ENCODE data around the gene ATOH8.

Gene ATOH8

GRCh38 chr2:85779641-85780315 lies 26.0 kb downstream of the ATOH8 start:
- H3K27me3 ChIP-seq = peaks cover 0 to 1% (median 0%) of the 10 kb centered on the region in 11 experiments; a peak in 1 of 22 replicates
- no peaks in the 10 kb centered on the region for H4K20me1 ChIP-seq
- H3K9ac ChIP-seq = no peak overlapping the region
- peaks cover 0 to 2% (median 1%) of the 10 kb centered on the region in 10 experiments; a peak in 16 of 20 replicates for H3K4me1 ChIP-seq
- H3K9me3 ChIP-seq (replicated peaks in 1 of 11) = no peaks in the 10 kb centered on the region
- no peak overlapping the region for H3K27ac ChIP-seq
- H3K4me3 ChIP-seq = no peak overlapping the region
- no peaks in the 10 kb centered on the region for H3K36me3 ChIP-seq
- no peak overlapping the region for H3K4me2 ChIP-seq
- no peak for TF ChIP-seq Cebpa-rat (IDR thresholded peaks at IDR 0.05)

DNA sequence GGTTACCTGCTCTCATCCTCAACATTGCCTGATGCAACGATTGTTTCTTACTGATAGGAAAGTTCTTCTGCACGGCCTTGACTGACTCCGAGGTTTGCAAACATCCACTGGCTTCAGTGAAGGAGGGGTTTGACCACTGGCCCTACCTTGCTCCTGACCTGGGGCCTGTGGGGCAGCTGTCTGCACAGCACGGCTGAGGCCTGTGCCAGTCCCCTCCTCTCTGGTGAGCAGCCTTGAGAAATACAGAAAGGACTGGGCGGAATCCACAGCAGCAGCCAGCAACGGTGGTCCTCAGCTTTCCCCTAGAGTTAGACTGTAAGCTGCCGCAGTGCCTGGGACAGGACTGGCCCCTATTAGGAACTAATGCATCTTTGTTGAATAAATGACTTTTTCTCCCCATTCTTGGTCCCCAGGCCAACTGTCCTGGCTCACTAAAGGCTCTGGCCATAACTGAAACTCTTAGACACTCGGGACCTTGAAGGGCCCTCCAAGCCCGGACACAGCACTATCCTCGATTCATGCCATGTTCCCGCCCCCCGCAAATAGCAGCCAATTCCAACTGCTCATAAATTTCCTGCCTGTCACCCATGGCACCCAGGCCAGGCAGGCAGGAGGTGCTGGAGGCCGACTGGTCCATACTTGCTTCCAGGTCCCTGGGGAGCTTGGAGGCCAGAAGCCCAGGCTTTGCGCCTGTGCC lies 26.7 kb downstream of the ATOH8 start:
- Histone ChIP-seq H3K4me1 (peaks cover 7 to 9% (median 8%) of the 10 kb centered on the region in 10 experiments), H4K20me1 (no peaks in the 10 kb centered on the region), H3K36me3 (no peaks in the 10 kb centered on the region), H3K27ac (no peak overlapping the region), H3K9ac (no peak overlapping the region), H3K4me2 (no peak overlapping the region), H3K4me3 (no peak overlapping the region), H3K27me3 (peaks cover 0 to 8% (median 0%) of the 10 kb centered on the region in 11 experiments; a peak in 4 of 22 replicates), H3K9me3 (replicated peaks in 1 of 11) (no peaks in the 10 kb centered on the region)
- TF ChIP-seq Cebpa-rat (IDR thresholded peaks at IDR 0.05) = no peak

DNA sequence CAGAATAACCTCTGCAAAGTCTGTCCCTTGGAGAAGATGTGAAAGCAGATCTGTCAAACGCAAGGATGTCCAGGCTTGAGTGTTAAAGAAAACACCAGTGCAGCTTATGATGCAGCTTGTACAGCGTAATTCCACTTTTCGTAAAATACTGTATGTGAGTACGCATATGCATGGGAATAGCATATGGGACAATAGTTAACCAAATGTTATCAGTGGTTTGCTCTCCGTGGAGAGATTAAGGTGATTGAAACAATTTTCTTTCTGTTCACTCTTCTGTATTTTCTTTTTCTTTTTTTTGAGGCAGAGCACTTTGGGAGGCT lies 27.2 kb downstream of the ATOH8 start:
- H3K9me3 ChIP-seq (replicated peaks in 1 of 11) = no peaks in the 10 kb centered on the region
- TF ChIP-seq Cebpa-rat (IDR thresholded peaks at IDR 0.05) = no peak
- peaks cover 0 to 11% (median 0%) of the 10 kb centered on the region in 11 experiments; a peak in 4 of 22 replicates for H3K27me3 ChIP-seq
- no peaks in the 10 kb centered on the region for H4K20me1 ChIP-seq
- H3K36me3 ChIP-seq = no peaks in the 10 kb centered on the region
- no peak overlapping the region for H3K4me2 ChIP-seq
- no peak overlapping the region for H3K9ac ChIP-seq
- H3K4me3 ChIP-seq = no peak overlapping the region
- no peak overlapping the region for H3K27ac ChIP-seq
- peaks cover 12 to 14% (median 13%) of the 10 kb centered on the region in 10 experiments for H3K4me1 ChIP-seq

DNA sequence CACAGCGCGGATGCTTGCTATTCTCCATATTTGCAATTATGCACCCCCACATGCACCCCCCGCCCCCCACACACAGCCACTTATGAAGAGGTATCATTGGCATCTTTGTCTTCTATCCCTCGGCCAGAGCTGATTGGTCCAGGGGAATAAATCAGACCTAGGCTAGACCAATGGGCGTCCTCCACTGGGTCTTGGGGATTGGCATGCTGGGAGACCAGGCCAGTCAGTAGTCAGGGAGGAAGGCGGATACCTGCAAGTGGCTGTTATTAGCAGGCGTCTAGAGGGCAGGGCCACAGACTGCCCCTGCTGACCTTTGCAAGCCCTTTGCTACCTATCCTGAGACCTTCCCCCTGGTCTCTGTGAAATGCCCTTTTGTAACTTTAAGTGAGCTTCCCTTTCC lies 30.0 kb downstream of the ATOH8 start:
- TF ChIP-seq Cebpa-rat (IDR thresholded peaks at IDR 0.05) = no peak
- no peak overlapping the region for H3K9ac ChIP-seq
- peaks cover 12 to 23% (median 20%) of the 10 kb centered on the region in 10 experiments for H3K4me1 ChIP-seq
- H3K4me3 ChIP-seq = no peak overlapping the region
- H3K36me3 ChIP-seq = no peaks in the 10 kb centered on the region
- H3K27ac ChIP-seq = no peak overlapping the region
- H3K4me2 ChIP-seq = no peak overlapping the region
- H4K20me1 ChIP-seq = no peaks in the 10 kb centered on the region
- peaks cover 0 to 11% (median 0%) of the 10 kb centered on the region in 11 experiments; a peak in 4 of 22 replicates for H3K27me3 ChIP-seq
- H3K9me3 ChIP-seq (replicated peaks in 1 of 11) = no peaks in the 10 kb centered on the region

GRCh38 chr2:85784474-85784986 lies 30.7 kb downstream of the ATOH8 start:
- no peaks in the 10 kb centered on the region for H3K36me3 ChIP-seq
- TF ChIP-seq Cebpa-rat (IDR thresholded peaks at IDR 0.05) = no peak
- peaks cover 12 to 23% (median 20%) of the 10 kb centered on the region in 10 experiments for H3K4me1 ChIP-seq
- H3K4me2 ChIP-seq = peak overlapping the region in 10 of 11 experiments; percentile 18 to 74 (median 64); a peak in 13 of 22 replicates
- no peaks in the 10 kb centered on the region for H3K9me3 ChIP-seq (replicated peaks in 1 of 11)
- no peak overlapping the region for H3K9ac ChIP-seq
- H3K4me3 ChIP-seq = no peak overlapping the region
- no peak overlapping the region for H3K27ac ChIP-seq
- no peaks in the 10 kb centered on the region for H4K20me1 ChIP-seq
- peaks cover 0 to 11% (median 0%) of the 10 kb centered on the region in 11 experiments; a peak in 4 of 22 replicates for H3K27me3 ChIP-seq

- Histone ChIP-seq H3K27me3 (peaks cover 0 to 11% (median 0%) of the 10 kb centered on the region in 11 experiments; a peak in 4 of 22 replicates), H3K9ac (0 out of 22 replicates have a peak overlapping the region, but pooled peaks of 1 of the 11 experiments have one; percentile 27)
Observed at GRCh38 chr2:85785027-85785822, 31.4 kb downstream of the ATOH8 start.

GRCh38 chr2:85785871-85786270 lies 32.1 kb downstream of the ATOH8 start:
- H4K20me1 ChIP-seq = no peaks in the 10 kb centered on the region; a peak in 1 of 22 replicates
- no peak for TF ChIP-seq Cebpa-rat (IDR thresholded peaks at IDR 0.05)
- H3K4me2 ChIP-seq = peak overlapping the region in 10 of 11 experiments; percentile 18 to 74 (median 64); a peak in 20 of 22 replicates

More at GRCh38 chr2:85785027-85785822, 31.4 kb downstream of the ATOH8 start:
- peak overlapping the region; percentile 18 to 74 (median 63) for H3K4me2 ChIP-seq
- no peak for TF ChIP-seq Cebpa-rat (IDR thresholded peaks at IDR 0.05)
- no peak overlapping the region for H3K4me3 ChIP-seq
- no peaks in the 10 kb centered on the region for H3K36me3 ChIP-seq
- no peaks in the 10 kb centered on the region; a peak in 1 of 22 replicates for H4K20me1 ChIP-seq
- H3K9me3 ChIP-seq (replicated peaks in 1 of 11) = no peaks in the 10 kb centered on the region
- peaks cover 17 to 30% (median 25%) of the 10 kb centered on the region in 10 experiments for H3K4me1 ChIP-seq
- no peak overlapping the region for H3K27ac ChIP-seq

GRCh38 chr2:85786444-85786843 lies 32.7 kb downstream of the ATOH8 start:
- no peak for TF ChIP-seq Cebpa-rat (IDR thresholded peaks at IDR 0.05)
- Histone ChIP-seq H3K4me2 (peak overlapping the region in 8 of 11 experiments; percentile 18 to 74 (median 68); a peak in 11 of 22 replicates), H3K27me3 (peaks cover 0 to 11% (median 0%) of the 10 kb centered on the region in 11 experiments; a peak in 4 of 22 replicates), H3K36me3 (no peaks in the 10 kb centered on the region), H3K4me3 (no peak overlapping the region), H4K20me1 (no peaks in the 10 kb centered on the region; a peak in 1 of 22 replicates), H3K9me3 (replicated peaks in 1 of 11) (no peaks in the 10 kb centered on the region), H3K27ac (no peak overlapping the region), H3K4me1 (peaks cover 25 to 40% (median 32%) of the 10 kb centered on the region in 10 experiments), H3K9ac (no peak overlapping the region)

More at GRCh38 chr2:85785871-85786270, 32.1 kb downstream of the ATOH8 start:
- Histone ChIP-seq H3K4me3 (no peak overlapping the region), H3K9ac (0 out of 22 replicates have a peak overlapping the region, but pooled peaks of 1 of the 11 experiments have one; percentile 27), H3K9me3 (replicated peaks in 1 of 11) (no peaks in the 10 kb centered on the region), H3K27ac (no peak overlapping the region), H3K4me1 (peaks cover 24 to 36% (median 32%) of the 10 kb centered on the region in 10 experiments), H3K27me3 (peaks cover 0 to 11% (median 0%) of the 10 kb centered on the region in 11 experiments; a peak in 4 of 22 replicates), H3K36me3 (no peaks in the 10 kb centered on the region)

Measured in BLaER1 treated with 17β-estradiol and CSF1 and Interleukin-3, amounts not matched to agents 10 nM and 100 nM (cell line).